ENCODE data around the gene TMEM221. TPM values are rescaled to one million over a fixed set of nuclear protein-coding genes. Genes with fewer than 3 reads are reported as not detected.

The TMEM221 gene
- total RNA-seq, 2 donors from 2014 or later, result not detected

DNA sequence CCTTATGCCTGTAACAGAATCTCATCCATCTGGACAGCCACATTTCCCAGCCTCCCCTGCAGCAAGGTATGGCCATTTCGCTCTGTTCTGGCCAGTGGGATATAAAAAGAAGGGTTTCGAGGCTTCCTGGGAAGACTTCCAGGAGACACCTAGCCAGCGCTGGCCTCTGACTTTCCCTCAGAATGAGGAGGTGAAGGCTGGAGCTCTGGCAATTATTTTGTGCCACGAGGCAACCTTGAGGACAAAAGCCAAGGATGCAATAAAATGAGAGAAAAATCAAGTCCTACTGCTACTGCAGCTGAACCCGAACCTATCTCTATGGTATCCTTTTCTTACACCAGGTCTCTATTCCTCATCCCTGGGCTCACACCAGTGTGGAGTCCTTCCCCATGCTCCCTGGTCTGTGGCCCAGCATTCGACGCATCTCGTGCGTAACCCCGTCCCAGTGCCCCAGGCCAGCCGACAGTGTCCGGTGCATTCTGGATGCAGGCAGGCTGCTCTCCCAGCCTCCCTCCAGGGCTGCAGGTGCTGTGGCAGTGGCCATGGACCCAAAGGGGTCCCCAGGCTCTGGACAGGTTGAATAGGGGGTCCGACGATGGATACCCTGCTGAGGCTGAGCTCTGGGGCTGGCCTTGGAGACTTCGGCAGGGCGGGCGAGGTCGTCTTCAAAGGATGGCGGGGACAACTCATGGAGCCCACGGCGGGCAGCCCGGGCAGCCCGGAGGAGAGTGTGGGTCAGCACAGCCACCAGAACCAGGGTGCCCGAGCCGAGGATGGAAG is 12.2 kb downstream of the TMEM221 start:
- no peaks in the 10 kb centered on the region for H3K4me1 Mint-ChIP-seq
- H3K9me3 Mint-ChIP-seq, result no peaks in the 10 kb centered on the region
- H3K27me3 Mint-ChIP-seq, result no peaks in the 10 kb centered on the region
- H3K27ac Mint-ChIP-seq, result no peak overlapping the region
- no peak for ATAC-seq (replicated peaks)
- H3K4me3 Mint-ChIP-seq, result no peak overlapping the region
- H3K36me3 Mint-ChIP-seq (ENCODE audit: low read depth), result no peaks in the 10 kb centered on the region

DNA sequence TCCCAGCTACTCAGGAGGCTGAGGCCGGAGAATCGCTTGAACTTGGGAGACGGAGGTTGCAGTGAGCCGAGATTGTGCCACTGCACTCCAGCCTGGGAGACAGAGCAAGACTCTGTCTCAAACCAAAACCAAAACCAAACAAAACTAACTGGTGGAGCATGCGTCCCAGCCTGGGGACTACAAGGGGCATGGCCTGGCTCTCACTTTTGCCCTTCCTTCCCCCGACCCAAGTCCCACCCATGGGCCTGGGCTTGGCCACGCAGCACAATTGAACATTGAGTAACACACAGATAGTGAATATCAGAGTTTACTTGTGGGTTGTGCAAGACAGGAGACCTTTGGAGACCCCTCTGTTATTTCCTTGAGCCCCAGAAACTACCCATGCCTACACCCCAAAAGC is 13.2 kb downstream of the TMEM221 start:
- Mint-ChIP-seq H3K4me1 (no peaks in the 10 kb centered on the region), H3K9me3 (no peaks in the 10 kb centered on the region), H3K36me3 (ENCODE audit: low read depth) (no peaks in the 10 kb centered on the region), H3K4me3 (no peak overlapping the region), H3K27me3 (no peaks in the 10 kb centered on the region), H3K27ac (no peak overlapping the region)
- ATAC-seq (replicated peaks), result no peak

DNA sequence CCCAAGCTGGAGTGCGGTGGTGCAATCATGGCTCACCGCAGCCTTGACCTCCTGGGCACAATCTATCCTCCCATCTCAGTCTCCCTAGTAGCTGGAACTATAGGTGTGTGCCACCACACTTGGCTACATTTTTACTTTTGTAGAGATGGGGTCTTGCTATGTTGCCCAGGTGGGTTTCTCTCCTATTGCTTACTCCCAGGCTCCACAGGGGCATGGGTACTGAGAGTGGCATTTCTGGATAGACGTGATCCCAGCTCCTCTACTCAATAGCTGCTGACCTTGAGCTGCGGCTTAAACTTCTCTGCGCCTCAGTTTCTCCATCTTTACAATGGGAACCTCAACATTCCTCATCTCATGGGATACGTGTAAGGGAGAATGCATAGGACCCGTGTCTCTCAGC is 17.1 kb downstream of the TMEM221 start:
- no peaks in the 10 kb centered on the region for H3K36me3 Mint-ChIP-seq (ENCODE audit: low read depth)
- no peaks in the 10 kb centered on the region for H3K27me3 Mint-ChIP-seq
- H3K4me1 Mint-ChIP-seq, result no peaks in the 10 kb centered on the region
- ATAC-seq (replicated peaks), result no peak
- H3K4me3 Mint-ChIP-seq, result no peak overlapping the region
- no peaks in the 10 kb centered on the region for H3K9me3 Mint-ChIP-seq
- no peak overlapping the region for H3K27ac Mint-ChIP-seq

DNA sequence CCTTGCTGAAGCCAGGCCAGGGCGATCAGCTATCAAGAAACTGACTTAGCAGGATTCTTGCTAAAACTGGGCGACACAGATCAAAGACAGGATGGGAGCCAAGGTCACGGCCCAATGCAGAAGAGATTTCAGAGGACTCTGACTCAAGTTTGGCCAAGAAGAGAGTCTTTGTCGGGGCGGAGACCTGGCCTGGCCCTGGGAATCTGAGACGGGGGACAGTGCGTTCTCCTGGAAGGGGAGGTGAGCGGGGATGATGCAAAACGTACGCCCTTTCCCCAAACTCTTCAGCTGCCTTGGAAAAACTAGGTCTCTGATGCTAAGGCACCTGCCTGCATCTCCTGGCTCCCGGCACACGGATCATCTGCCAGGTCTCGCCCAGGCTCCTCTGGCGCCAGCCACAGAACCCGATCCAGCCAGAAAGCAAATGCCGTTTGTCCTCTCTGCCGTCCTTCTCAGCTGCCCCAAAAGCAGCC is 18.8 kb downstream of the TMEM221 start:
- no peak overlapping the region for H3K27ac Mint-ChIP-seq
- no peaks in the 10 kb centered on the region for H3K9me3 Mint-ChIP-seq
- no peak overlapping the region for H3K4me3 Mint-ChIP-seq
- H3K36me3 Mint-ChIP-seq (ENCODE audit: low read depth), result no peaks in the 10 kb centered on the region
- no peaks in the 10 kb centered on the region for H3K4me1 Mint-ChIP-seq
- ATAC-seq (replicated peaks), result no peak
- no peaks in the 10 kb centered on the region for H3K27me3 Mint-ChIP-seq

DNA sequence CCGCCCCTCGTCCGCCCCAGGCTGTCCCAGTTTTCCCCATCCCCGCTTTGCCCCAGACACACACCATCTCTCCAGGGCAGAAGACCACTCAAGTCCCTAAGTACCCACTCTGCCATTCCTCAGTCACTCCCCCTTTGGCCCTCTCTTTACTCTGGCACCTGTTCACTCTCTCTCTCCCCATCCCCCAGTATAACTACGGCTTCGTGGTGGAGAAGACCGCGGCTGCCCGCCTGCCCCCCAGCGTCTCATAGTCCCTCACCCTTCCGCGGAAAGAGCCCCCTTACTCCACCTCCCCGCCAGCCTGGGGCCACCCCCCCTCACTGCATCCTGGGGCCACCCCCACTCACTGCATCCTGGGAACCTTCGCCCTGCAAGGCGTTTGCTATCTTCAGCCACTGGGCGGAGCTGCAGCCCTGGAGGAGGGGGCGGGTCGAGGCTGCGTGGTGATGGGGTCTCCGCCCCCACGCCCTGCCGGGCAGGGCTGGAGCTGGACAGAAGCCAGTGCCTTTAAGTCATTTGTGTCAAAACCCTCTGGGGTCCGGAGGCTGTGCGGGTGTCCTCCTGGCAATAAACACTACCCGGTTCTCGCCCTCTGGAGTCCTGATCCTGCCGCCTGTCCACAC is 23.6 kb downstream of the TMEM221 start:
- Mint-ChIP-seq H3K27ac (no peak overlapping the region), H3K27me3 (no peaks in the 10 kb centered on the region), H3K4me1 (peaks cover 5% of the 10 kb centered on the region), H3K4me3 (no peak overlapping the region), H3K36me3 (ENCODE audit: low read depth) (peaks cover 14% of the 10 kb centered on the region), H3K9me3 (no peaks in the 10 kb centered on the region)
- peak; percentile 45 for ATAC-seq (replicated peaks)

DNA sequence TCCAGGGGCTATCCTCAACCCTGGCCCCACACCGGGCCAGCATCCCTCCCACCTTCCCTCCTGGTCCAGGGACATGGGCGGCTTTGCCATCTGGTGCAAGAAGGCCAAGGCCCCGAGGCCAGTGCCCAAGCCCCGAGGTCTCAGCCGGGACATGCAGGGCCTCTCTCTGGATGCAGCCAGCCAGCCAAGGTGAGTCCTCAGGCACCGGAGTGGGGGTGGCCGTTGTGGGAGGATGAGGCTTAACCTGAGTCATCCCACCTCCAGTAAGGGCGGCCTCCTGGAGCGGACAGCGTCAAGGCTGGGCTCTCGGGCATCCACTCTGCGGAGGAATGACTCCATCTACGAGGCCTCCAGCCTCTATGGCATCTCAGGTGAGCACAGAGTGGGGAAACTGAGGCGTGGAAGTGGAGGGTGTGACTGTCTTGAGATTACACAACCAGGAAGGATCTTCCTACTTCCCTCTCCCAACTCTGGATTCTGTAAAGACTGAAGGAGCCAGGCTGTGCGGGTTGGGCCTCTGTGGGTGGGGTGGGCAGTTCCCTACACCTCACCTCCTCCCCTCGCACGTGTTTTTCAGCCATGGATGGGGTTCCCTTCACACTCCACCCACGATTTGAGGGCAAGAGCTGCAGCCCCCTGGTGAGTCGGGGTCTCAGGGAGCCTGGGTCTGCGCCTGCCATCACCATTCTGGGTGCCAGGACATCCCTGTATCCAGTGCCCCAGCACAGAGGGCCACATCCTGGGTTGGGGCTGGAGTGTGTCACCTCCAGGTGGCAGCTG is 24.8 kb downstream of the TMEM221 start:
- peaks cover 14% of the 10 kb centered on the region for H3K36me3 Mint-ChIP-seq (ENCODE audit: low read depth)
- H3K27ac Mint-ChIP-seq, result no peak overlapping the region
- peaks cover 5% of the 10 kb centered on the region for H3K4me1 Mint-ChIP-seq
- no peaks in the 10 kb centered on the region for H3K9me3 Mint-ChIP-seq
- no peak overlapping the region for H3K4me3 Mint-ChIP-seq
- no peak for ATAC-seq (replicated peaks)
- no peaks in the 10 kb centered on the region for H3K27me3 Mint-ChIP-seq

DNA sequence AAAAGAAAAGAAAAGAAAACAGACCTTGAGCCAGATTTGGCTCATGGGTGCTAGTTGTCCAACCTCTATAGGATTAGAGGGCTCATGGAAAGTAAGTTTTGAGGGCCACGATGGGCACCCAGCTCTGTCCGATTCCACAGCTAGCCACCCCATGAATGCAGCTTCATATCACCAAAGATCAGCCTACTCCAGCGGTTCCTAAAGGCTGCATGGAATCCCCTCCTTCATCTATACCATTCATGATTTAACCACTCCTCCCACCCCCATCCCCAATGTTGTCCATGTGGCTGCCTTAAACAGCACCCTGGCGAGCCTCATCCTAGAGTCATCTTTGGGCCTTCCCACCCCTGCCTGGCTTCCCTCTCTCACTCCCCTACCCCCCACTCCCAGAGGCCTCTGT is 26.5 kb downstream of the TMEM221 start:
- H3K4me1 Mint-ChIP-seq, result peaks cover 5% of the 10 kb centered on the region
- peaks cover 17% of the 10 kb centered on the region for H3K36me3 Mint-ChIP-seq (ENCODE audit: low read depth)
- H3K4me3 Mint-ChIP-seq, result no peak overlapping the region
- H3K27ac Mint-ChIP-seq, result no peak overlapping the region
- H3K27me3 Mint-ChIP-seq, result no peaks in the 10 kb centered on the region
- no peak for ATAC-seq (replicated peaks)
- H3K9me3 Mint-ChIP-seq, result no peaks in the 10 kb centered on the region

DNA sequence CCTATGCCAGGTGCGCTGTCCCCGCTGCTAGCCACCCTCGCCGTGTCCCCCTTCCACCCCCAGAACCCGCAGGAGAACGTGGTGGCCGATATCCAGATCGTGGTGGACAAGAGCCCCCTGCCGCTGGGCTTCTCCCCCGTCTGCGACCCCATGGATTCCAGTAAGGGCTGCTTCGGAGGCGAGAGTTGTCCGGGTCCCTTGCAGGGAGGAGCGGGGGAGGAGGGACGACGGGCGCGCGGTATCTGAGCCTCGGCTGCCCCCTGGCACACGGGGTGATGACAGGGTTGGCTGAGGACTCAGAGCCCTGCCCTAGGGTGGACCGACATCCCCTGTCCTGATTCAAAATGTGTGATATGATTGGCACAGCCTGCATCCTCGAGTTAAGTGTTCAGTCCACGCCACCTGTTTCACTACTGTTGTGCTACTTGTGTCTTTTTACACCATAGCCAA is 28.0 kb downstream of the TMEM221 start:
- no peaks in the 10 kb centered on the region for H3K27me3 Mint-ChIP-seq
- H3K4me1 Mint-ChIP-seq, result peaks cover 5% of the 10 kb centered on the region
- peaks cover 25% of the 10 kb centered on the region for H3K36me3 Mint-ChIP-seq (ENCODE audit: low read depth)
- H3K9me3 Mint-ChIP-seq, result no peaks in the 10 kb centered on the region
- peak overlapping the region; percentile 97 for H3K4me3 Mint-ChIP-seq
- H3K27ac Mint-ChIP-seq, result peak overlapping the region; percentile 63
- peak; percentile 31 for ATAC-seq (replicated peaks)

DNA sequence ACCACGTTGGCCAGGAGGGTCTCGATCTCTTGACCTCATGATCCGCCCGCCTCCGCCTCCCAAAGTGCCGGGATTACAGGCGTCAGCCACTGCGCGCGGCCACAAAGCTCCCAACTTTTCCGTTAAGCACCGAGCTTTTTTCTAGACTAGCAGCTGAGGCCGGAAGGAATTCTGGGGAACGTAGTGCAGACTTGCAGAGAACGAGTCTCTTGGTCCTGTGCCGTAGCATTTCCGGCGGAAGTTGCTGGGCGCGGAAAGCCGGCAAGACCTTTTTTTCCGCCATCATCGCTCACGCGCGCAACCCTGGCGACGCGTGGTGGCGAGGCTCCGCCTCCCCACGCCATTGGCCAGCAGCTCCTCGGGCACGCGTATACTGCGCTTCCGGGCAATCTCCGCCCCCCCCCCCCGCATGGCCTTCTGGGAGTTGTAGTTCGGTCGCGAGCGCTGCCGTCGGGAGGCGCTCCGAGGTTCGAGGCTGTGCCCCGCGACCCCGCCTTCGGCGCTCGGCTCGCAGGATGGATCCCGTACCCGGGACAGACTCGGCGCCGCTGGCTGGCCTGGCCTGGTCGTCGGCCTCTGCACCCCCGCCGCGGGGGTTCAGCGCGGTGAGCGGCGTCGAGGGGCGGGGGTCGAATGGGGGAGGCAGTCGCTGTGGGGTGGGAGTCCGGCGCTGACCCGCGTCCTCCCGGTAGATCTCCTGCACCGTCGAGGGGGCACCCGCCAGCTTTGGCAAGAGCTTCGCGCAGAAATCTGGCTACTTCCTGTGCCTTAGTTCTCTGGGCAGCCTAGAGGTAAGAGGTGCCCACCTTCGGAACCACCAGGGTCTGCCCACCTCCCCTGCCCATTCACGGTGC is 28.6 kb downstream of the TMEM221 start, which contains the start of gene MVB12A:
MVB12A (plus strand) TSS at position 427 of the 854 bp plus-strand sequence; CDS start at position 516, 89 bp downstream.
- peak within 1 kb of the TSS; percentile 97 for H3K4me3 Mint-ChIP-seq
- H3K4me1 Mint-ChIP-seq, result peaks cover 5% of the 10 kb centered on the region
- H3K27me3 Mint-ChIP-seq, result no peaks in the 10 kb centered on the region
- H3K9me3 Mint-ChIP-seq, result no peaks in the 10 kb centered on the region
- peak; percentile 97 for ATAC-seq (replicated peaks)
- H3K27ac Mint-ChIP-seq, result peak within 1 kb of the TSS; percentile 91
- H3K36me3 Mint-ChIP-seq (ENCODE audit: low read depth), result peaks cover 32% of the 10 kb centered on the region

DNA sequence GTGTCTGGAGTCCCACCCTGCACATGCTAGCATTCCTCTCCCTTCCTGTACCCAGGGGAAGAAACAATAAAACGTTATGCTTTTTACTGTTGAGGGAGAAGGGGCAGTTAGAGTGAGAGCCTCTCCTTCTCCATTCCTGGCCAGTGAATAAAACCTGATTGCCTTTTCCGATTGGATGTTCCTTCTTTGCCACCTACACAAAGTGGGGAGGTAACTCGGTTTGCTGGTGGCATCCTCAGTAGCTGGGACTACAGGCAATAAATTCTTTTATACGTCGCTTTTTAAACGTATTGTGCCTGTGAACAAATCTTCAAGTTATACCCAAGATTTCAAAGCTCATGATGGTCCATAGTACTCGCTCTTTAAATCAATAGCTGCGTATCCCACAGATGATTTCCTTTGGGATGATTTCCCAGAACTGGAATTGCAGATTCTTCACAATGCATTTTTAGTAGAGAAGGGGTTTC is 29.3 kb downstream of the TMEM221 start:
- H3K27ac Mint-ChIP-seq, result peak overlapping the region; percentile 91
- H3K9me3 Mint-ChIP-seq, result no peaks in the 10 kb centered on the region
- peak overlapping the region; percentile 97 for H3K4me3 Mint-ChIP-seq
- ATAC-seq (replicated peaks), result no peak
- no peaks in the 10 kb centered on the region for H3K27me3 Mint-ChIP-seq
- H3K4me1 Mint-ChIP-seq, result peaks cover 5% of the 10 kb centered on the region
- peaks cover 38% of the 10 kb centered on the region for H3K36me3 Mint-ChIP-seq (ENCODE audit: low read depth)

DNA sequence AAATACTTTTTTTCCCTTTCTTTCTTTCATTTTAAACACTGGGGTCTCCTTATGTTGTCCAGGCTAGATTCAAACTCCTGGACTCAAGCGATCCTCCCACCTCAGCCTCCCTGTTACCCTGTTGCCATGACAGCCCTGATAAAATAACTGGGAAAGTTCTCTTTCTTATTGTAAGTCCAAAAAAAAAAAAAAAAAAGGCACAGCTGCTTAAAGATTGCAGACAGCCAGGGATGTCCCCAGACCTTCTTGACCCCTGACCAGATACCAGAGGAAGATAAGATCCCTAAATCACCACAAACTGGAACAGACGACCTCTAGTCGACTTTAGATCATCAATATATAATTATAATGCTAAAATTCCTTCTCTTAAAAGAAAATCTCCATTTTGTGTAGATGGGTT is 29.8 kb downstream of the TMEM221 start:
- Mint-ChIP-seq H3K36me3 (ENCODE audit: low read depth) (peaks cover 43% of the 10 kb centered on the region), H3K4me3 (peak overlapping the region; percentile 97), H3K4me1 (peaks cover 5% of the 10 kb centered on the region), H3K27me3 (no peaks in the 10 kb centered on the region), H3K9me3 (no peaks in the 10 kb centered on the region), H3K27ac (no peak overlapping the region)
- ATAC-seq (replicated peaks), result no peak

DNA sequence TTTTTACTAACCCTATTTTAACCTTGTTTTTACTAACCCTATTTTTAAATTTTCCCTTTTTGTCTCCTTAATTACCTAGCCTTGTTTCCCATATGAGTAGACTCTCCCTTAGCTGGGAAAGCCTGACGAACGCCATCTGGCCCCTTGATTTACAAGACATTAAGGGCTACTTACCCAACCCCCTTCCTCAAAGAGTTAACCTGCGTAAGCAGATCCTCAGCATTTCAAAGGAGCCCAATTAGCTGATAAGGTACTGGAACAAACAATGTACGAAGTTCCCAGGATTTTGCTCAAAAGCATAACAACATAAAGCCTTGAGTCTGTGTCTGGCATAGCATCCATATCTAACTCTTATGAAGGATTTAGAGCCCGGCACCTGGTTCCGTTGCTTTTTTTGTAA is 33.3 kb downstream of the TMEM221 start:
- H3K36me3 Mint-ChIP-seq (ENCODE audit: low read depth), result peaks cover 55% of the 10 kb centered on the region
- H3K9me3 Mint-ChIP-seq, result no peaks in the 10 kb centered on the region
- no peak overlapping the region for H3K27ac Mint-ChIP-seq
- no peak for ATAC-seq (replicated peaks)
- H3K27me3 Mint-ChIP-seq, result no peaks in the 10 kb centered on the region
- no peaks in the 10 kb centered on the region for H3K4me1 Mint-ChIP-seq
- H3K4me3 Mint-ChIP-seq, result no peak overlapping the region

DNA sequence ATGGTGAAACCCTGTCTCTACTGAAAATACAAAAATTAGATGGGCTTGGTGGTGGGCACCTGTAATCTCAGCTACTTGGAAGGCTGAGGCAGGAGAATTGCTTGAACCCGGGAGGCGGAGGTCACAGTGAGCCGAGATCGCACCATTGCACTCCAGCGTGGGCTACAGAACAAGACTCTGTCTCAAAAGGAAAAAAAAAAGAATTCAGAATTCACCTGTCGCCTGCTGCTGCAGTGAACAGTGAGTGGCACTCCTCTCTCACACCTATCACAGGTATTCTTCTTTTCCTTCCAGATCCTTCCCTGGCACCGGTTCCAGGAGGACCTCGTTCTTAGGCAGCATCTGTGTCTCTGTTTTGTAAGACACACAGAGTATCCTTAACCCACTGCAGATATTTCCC is 34.4 kb downstream of the TMEM221 start:
- peaks cover 61% of the 10 kb centered on the region for H3K36me3 Mint-ChIP-seq (ENCODE audit: low read depth)

DNA sequence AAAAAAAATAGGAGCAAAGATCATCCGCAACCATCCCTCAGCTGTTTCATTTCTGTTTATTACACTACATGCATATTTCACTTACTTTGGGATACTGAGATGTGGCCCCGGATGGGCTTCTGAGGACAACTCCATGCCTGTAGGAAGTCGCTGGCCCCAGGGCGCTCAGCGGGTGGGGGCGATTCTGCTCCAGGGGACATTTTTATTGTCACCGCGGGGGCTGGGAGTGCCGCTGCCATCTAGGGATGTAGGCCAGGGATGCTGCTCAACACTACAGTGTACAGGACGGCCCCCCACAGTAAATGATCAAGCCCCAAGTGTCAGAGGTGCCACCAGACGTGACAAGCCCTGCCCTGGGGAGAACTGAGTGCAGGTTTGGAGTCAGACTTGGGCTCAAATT is 36.7 kb downstream of the TMEM221 start:
- H3K27ac Mint-ChIP-seq, result peak overlapping the region; percentile 36
- no peaks in the 10 kb centered on the region for H3K9me3 Mint-ChIP-seq
- H3K27me3 Mint-ChIP-seq, result no peaks in the 10 kb centered on the region
- H3K36me3 Mint-ChIP-seq (ENCODE audit: low read depth), result peaks cover 64% of the 10 kb centered on the region
- peaks cover 8% of the 10 kb centered on the region for H3K4me1 Mint-ChIP-seq
- no peak for ATAC-seq (replicated peaks)
- H3K4me3 Mint-ChIP-seq, result no peak overlapping the region

More for the DNA sequence above, 34.4 kb downstream of the TMEM221 start:
- no peak overlapping the region for H3K27ac Mint-ChIP-seq
- no peak overlapping the region for H3K4me3 Mint-ChIP-seq
- no peaks in the 10 kb centered on the region for H3K4me1 Mint-ChIP-seq
- no peak for ATAC-seq (replicated peaks)
- H3K27me3 Mint-ChIP-seq, result no peaks in the 10 kb centered on the region
- no peaks in the 10 kb centered on the region for H3K9me3 Mint-ChIP-seq

Data from activated T-helper 17 cell treated with anti-CD3 and anti-CD28 coated beads, Interleukin-2, amount 50 U/mL, for 72 hours (primary cell).